ENCODE data around the gene FOSB. TPM values are rescaled to one million over a fixed set of nuclear protein-coding genes. Genes with fewer than 3 reads are reported as not detected.
"Not testable (repeated sequence)": the region's sequence is repeated elsewhere in the genome, so short reads cannot be mapped to it uniquely, and the experiment has no call there.

The FOSB gene
- total RNA-seq, 4 donors from 2014 or later, result 306 to 713 (median 395) TPM

DNA sequence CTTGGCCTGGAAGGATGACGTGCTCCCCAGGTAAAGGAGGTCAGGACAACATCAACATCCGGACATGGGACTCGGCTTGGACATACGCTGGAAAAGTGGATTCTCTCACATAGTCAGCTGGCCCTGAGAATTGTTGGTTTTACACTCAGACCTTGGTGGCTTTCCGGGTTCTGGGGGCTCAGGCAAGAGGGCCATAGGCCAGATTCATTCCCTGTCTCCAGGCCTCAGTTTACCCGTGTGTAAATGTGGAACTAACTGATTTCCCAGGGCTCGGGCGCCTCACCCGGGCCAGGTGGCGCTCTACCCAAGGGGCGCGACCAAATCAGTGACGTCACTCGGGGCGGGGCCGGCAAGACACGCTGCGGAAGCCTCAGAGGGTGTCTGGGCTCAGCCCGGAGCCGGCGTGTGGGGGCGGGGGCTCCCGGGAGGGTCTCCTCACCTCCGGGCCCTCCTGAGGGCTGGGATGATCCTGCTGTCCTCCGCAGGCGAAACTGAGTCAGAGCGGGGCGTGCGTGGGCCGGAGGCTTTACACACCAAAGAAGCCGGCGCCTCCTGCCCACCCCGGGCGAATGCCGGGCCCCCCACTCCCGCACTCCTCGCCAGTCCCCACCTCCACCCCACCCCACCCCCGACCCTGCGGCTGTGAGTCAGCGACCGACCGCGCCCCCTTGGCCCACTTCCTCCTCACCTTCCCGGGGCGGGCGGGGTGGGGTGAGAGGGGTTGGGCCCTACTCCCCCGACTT, 38.6 kb downstream of the FOSB start:
- TF ChIP-seq CTCF (IDR thresholded peaks at IDR 0.05), result no peak
- ATAC-seq (ENCODE audit: low FRiP score) (peak; percentile 81), DNase-seq (ENCODE audit: low spot score) (peak; percentile 87)

GRCh38 chr19:45506989-45507871, 39.4 kb downstream of the FOSB start, which contains the start of gene VASP:
VASP (plus strand) TSS chr19:45507479; CDS start chr19:45507772, 293 bp downstream.
- ATAC-seq (ENCODE audit: low FRiP score) (peak; percentile 58), DNase-seq (ENCODE audit: low spot score) (peak; percentile 82)

GRCh38 chr19:45507872-45508416, 40.1 kb downstream of the FOSB start:
- TF ChIP-seq CTCF (IDR thresholded peaks at IDR 0.05), result no peak
- DNase-seq (ENCODE audit: low spot score), result no peak

More at GRCh38 chr19:45506989-45507871, 39.4 kb downstream of the FOSB start, which contains the start of gene VASP:
- no peak for TF ChIP-seq CTCF (IDR thresholded peaks at IDR 0.05)

DNA sequence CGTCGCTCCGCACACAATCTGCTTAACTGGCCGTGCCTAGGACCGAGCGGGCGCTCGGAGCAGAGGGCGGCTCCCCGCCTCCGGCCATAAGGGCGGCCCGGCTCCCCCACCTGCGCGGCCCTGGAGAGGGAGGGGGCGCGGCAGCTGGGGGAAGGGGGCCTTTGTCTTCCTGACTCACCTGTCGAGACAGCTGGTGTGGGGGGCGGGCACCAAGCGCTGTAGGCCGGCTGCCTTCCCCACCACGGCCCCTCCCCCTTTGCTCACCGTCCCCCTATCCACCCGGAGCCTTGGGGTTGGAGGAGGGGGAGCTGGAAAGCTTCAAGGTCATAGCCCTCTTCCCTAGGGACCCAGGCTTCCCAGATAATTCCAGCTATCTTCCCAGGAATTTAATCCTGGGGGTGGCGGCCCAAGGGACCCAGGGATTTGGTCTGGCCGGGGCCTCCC, 40.6 kb downstream of the FOSB start:
- DNase-seq (ENCODE audit: low spot score) (no peak), ATAC-seq (ENCODE audit: low FRiP score) (peak; percentile 17)
- no peak for TF ChIP-seq CTCF (IDR thresholded peaks at IDR 0.05)

More at GRCh38 chr19:45507872-45508416, 40.1 kb downstream of the FOSB start:
- no peak for ATAC-seq (ENCODE audit: low FRiP score)

DNA sequence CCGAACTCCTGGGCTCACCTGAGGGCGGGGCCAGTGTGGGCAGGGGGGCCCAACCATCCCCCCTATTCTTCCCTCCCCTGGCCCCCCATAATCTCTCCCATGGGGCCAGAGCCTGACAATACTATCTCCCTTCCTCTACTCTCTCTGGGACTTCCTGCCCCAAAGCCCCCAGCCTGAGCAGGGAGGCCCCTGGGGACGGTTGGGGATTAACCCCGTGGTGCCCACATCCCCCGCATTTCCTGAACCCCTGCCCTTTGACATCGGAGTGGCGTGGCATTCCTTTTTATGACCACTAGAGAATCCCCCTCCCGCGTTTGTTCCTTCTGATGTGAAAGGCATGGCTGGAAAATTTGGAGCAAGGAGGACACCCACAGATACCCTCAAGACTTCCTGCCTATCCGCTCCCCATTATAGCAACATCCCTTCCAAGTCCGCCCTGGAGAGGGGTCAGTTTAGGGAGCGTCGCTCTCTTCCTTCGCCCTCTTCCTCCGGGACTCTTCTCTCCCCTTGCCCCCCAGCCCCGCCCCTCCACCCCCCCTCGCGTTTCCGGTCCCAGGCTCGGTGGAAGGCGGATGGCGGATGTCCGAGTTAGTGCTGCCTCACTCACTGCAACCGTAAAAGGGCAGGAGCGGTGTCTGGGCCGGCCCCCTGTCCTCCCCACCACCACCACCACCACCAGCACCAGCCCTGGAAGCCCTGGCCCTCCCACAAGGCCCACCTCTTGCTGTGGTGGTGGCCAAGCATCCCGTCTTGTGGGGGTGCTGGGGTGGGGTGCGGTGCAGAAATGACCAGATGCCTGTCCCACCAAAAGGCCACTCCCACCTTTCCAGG, 41.3 kb downstream of the FOSB start:
- DNase-seq (ENCODE audit: low spot score) (peak; percentile 54), ATAC-seq (ENCODE audit: low FRiP score) (peak; percentile 14)
- TF ChIP-seq CTCF (IDR thresholded peaks at IDR 0.05), result no peak

DNA sequence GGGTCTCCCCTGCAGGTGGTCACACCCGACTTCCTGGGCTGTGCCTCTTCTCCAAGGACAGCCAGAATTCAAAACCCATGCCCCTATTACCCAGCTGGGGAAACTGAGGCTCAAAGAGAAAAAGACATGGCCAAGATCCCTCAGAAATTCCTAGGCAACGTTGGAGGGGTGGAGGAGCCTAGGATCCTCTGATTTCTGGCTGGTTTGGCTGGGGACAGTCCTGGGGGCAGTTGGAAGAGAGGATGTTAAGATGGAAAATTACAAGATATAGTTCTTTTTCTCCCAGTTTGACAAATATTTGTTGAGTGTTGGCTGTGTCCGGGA, 41.9 kb downstream of the FOSB start:
- no peak for TF ChIP-seq CTCF (IDR thresholded peaks at IDR 0.05)
- no peak for ATAC-seq (ENCODE audit: low FRiP score)
- DNase-seq (ENCODE audit: low spot score), result no peak

DNA sequence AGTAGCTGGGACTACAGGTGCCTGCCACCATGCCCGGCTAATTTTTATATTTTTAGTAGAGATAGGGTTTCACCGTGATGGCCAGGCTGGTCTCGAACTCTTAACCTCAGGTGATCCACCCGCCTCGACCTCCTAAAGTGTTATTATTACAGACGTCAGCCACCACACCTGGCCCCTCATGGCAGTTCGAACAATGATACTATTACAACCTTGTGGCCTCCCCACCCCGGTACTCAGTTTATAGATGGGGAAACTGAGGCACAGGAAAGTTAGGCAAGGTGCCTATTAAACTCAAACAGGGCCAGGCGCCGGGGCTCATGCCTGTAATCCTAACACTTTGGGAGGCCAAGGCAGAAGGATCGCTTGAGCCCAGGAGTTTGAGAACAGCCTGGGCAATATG, 42.6 kb downstream of the FOSB start:
- not testable (repeated sequence) for ATAC-seq (ENCODE audit: low FRiP score); DNase-seq (ENCODE audit: low spot score)

Data from omental fat pad (tissue), 4 donors.